ENCODE measurements around the gene INPP5K.

DNA sequence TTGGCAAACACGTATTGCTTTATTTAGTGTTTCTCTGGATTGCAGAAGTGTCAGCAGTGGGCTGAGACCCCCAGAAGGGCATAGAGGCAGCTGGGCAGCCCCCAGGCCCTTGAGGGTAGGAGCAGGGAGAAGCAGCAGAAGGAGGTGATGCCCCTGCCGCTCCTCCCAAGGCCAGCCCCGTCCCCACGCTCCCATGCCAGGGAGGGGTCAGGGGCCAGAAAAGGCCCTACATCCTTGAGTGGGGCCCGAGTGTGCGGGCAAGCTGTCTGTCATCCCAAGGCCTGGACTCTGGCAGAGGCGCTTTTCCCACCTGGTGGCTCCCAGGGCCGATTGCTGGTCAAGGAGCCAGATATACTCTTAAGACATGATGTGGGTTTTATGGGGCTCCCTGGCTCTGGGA, 52.2 kb downstream of the INPP5K start:
- TF ChIP-seq POLR2A (IDR thresholded peaks at IDR 0.05; ENCODE audit: low read depth, low read length) (no peak), RFX5 (IDR thresholded peaks at IDR 0.05; ENCODE audit: low read depth, low read length) (no peak), RAD21 (IDR thresholded peaks at IDR 0.05; ENCODE audit: low read length) (no peak)
- TF ChIP-seq, protein P1, sequence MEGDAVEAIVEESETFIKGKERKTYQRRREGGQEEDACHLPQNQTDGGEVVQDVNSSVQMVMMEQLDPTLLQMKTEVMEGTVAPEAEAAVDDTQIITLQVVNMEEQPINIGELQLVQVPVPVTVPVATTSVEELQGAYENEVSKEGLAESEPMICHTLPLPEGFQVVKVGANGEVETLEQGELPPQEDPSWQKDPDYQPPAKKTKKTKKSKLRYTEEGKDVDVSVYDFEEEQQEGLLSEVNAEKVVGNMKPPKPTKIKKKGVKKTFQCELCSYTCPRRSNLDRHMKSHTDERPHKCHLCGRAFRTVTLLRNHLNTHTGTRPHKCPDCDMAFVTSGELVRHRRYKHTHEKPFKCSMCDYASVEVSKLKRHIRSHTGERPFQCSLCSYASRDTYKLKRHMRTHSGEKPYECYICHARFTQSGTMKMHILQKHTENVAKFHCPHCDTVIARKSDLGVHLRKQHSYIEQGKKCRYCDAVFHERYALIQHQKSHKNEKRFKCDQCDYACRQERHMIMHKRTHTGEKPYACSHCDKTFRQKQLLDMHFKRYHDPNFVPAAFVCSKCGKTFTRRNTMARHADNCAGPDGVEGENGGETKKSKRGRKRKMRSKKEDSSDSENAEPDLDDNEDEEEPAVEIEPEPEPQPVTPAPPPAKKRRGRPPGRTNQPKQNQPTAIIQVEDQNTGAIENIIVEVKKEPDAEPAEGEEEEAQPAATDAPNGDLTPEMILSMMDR (conservative IDR thresholded peaks at IDR 0.05; ENCODE audit: low read depth, low read length), result no peak

Measured in IMR-90 (cell line).